NCI-H345 treated with DMSO at 0.1 percent for 48 hours (cell line): ENCODE results near the gene DENND1A.

ENCODE experiments used
- DNase-seq: peaks from one replicate; lab custom pipeline; 2025; ENCODE audit not compliant: unreplicated experiment; lab: John Stamatoyannopoulos, UW

The DENND1A gene

GRCh38 chr9:123480096-123480495 is 449.8 kb downstream of the DENND1A start:
- no peak for DNase-seq

- no peak for DNase-seq
These were observed 450.8 kb downstream of the DENND1A start for GRCh38 chr9:123478967-123479602.

- no peak for DNase-seq
These were observed 451.8 kb downstream of the DENND1A start for GRCh38 chr9:123478160-123478559.

- no peak for DNase-seq
These were observed 454.5 kb downstream of the DENND1A start for GRCh38 chr9:123475407-123475806.

- DNase-seq: no peak
These were observed 456.9 kb downstream of the DENND1A start for GRCh38 chr9:123472862-123473614.

- no peak for DNase-seq
These were observed 457.9 kb downstream of the DENND1A start for GRCh38 chr9:123471843-123472570.

- no peak for DNase-seq
These were observed 458.7 kb downstream of the DENND1A start for GRCh38 chr9:123470991-123471770.

GRCh38 chr9:123470121-123470782 is 459.7 kb downstream of the DENND1A start:
- no peak for DNase-seq

- no peak for DNase-seq
These were observed 460.6 kb downstream of the DENND1A start for GRCh38 chr9:123469282-123469681.

GRCh38 chr9:123468541-123468940 is 461.4 kb downstream of the DENND1A start:
- no peak for DNase-seq

GRCh38 chr9:123465304-123465703 is 464.6 kb downstream of the DENND1A start:
- DNase-seq: no peak

GRCh38 chr9:123460091-123460490 is 469.8 kb downstream of the DENND1A start:
- DNase-seq: no peak

GRCh38 chr9:123457583-123457982 is 472.3 kb downstream of the DENND1A start:
- DNase-seq: no peak

- no peak for DNase-seq
These were observed 473.9 kb downstream of the DENND1A start for GRCh38 chr9:123456011-123456410.

- no peak for DNase-seq
These were observed 474.7 kb downstream of the DENND1A start for GRCh38 chr9:123455187-123455586.

- DNase-seq: no peak
These were observed 475.6 kb downstream of the DENND1A start for GRCh38 chr9:123454361-123454760.

GRCh38 chr9:123453831-123454321 is 476.1 kb downstream of the DENND1A start:
- no peak for DNase-seq

- DNase-seq: no peak
These were observed 476.8 kb downstream of the DENND1A start for GRCh38 chr9:123453076-123453667.

- no peak for DNase-seq
These were observed 478.9 kb downstream of the DENND1A start for GRCh38 chr9:123450996-123451395.
